Measurements from ENCODE around the gene SYNE1. TPM values are rescaled to one million over a fixed set of nuclear protein-coding genes. Genes with fewer than 3 reads are reported as not detected.
A peak's percentile ranks its signal among the peaks of the same experiment; 100 is the strongest.

SYNE1 gene
- polyA plus RNA-seq, 1 experiment: 35.7 TPM

- no peak for DNase-seq (ENCODE audit: low read depth, low spot score)
- Histone ChIP-seq H3K4me3 (ENCODE audit: low read depth, low read length) (no peak overlapping the region), H3K27ac (ENCODE audit: low read depth, low read length) (no peak overlapping the region), H3K9me3 (ENCODE audit: control insufficient read depth, insufficient read depth, low read length) (no peaks in the 10 kb centered on the region), H3K27me3 (ENCODE audit: control insufficient read depth, insufficient read depth, low read length) (no peaks in the 10 kb centered on the region)
- no peak for TF ChIP-seq CTCF (IDR thresholded peaks at IDR 0.05; ENCODE audit: low read depth, low read length)
- CTCF ChIA-PET: no interaction called here
- POLR2A ChIA-PET: no interaction called here
Measured at GRCh38 chr6:152290693-152291092, 346.5 kb downstream of the SYNE1 start.

GRCh38 chr6:152277826-152278329 lies 359.3 kb downstream of the SYNE1 start:
- Histone ChIP-seq H3K27me3 (ENCODE audit: control insufficient read depth, insufficient read depth, low read length) (no peaks in the 10 kb centered on the region), H3K27ac (ENCODE audit: low read depth, low read length) (no peak overlapping the region), H3K9me3 (ENCODE audit: control insufficient read depth, insufficient read depth, low read length) (no peaks in the 10 kb centered on the region), H3K4me3 (ENCODE audit: low read depth, low read length) (no peak overlapping the region)
- POLR2A ChIA-PET: no interaction called here
- no peak for DNase-seq (ENCODE audit: low read depth, low spot score)
- CTCF ChIA-PET: interaction anchor here (1.3 to 2.3 kb wide), 3 partner anchors 10 to 512 kb away, joined by 4 to 12 read pairs (median 8); no protein-coding TSS in a partner anchor
- TF ChIP-seq CTCF (IDR thresholded peaks at IDR 0.05; ENCODE audit: low read depth, low read length): no peak

- ChIA-PET CTCF (interaction anchor here (0.5 to 0.8 kb wide), 3 partner anchors 29 to 572 kb away, joined by 3 to 4 read pairs (median 3); no protein-coding TSS in a partner anchor), POLR2A (no interaction called here)
- H3K27ac ChIP-seq (ENCODE audit: low read depth, low read length): peak overlapping the region; percentile 41
- no peak for TF ChIP-seq CTCF (IDR thresholded peaks at IDR 0.05; ENCODE audit: low read depth, low read length)
- no peaks in the 10 kb centered on the region for H3K27me3 ChIP-seq (ENCODE audit: control insufficient read depth, insufficient read depth, low read length)
- no peak for DNase-seq (ENCODE audit: low read depth, low spot score)
- no peak overlapping the region for H3K4me3 ChIP-seq (ENCODE audit: low read depth, low read length)
- H3K9me3 ChIP-seq (ENCODE audit: control insufficient read depth, insufficient read depth, low read length): no peaks in the 10 kb centered on the region
Measured at GRCh38 chr6:152273638-152274037, 363.5 kb downstream of the SYNE1 start.

- no peak for TF ChIP-seq CTCF (IDR thresholded peaks at IDR 0.05; ENCODE audit: low read depth, low read length)
- no peak overlapping the region for H3K27ac ChIP-seq (ENCODE audit: low read depth, low read length)
- no peaks in the 10 kb centered on the region for H3K9me3 ChIP-seq (ENCODE audit: control insufficient read depth, insufficient read depth, low read length)
- POLR2A ChIA-PET: no interaction called here
- DNase-seq (ENCODE audit: low read depth, low spot score): no peak
- no peak overlapping the region for H3K4me3 ChIP-seq (ENCODE audit: low read depth, low read length)
- CTCF ChIA-PET: interaction anchor here (3.4 kb wide), 1 partner anchor 508 kb away, joined by 19 read pairs; no protein-coding TSS in a partner anchor
- no peaks in the 10 kb centered on the region for H3K27me3 ChIP-seq (ENCODE audit: control insufficient read depth, insufficient read depth, low read length)
Measured at GRCh38 chr6:152273002-152273401, 364.2 kb downstream of the SYNE1 start.

- no peak for DNase-seq (ENCODE audit: low read depth, low spot score)
- H3K27ac ChIP-seq (ENCODE audit: low read depth, low read length): no peak overlapping the region
- H3K27me3 ChIP-seq (ENCODE audit: control insufficient read depth, insufficient read depth, low read length): no peaks in the 10 kb centered on the region
- CTCF ChIA-PET: interaction anchor here (3.4 kb wide), 1 partner anchor 507 kb away, joined by 19 read pairs; no protein-coding TSS in a partner anchor
- H3K4me3 ChIP-seq (ENCODE audit: low read depth, low read length): no peak overlapping the region
- H3K9me3 ChIP-seq (ENCODE audit: control insufficient read depth, insufficient read depth, low read length): no peaks in the 10 kb centered on the region
- no peak for TF ChIP-seq CTCF (IDR thresholded peaks at IDR 0.05; ENCODE audit: low read depth, low read length)
- POLR2A ChIA-PET: no interaction called here
Measured at GRCh38 chr6:152272486-152272885, 364.7 kb downstream of the SYNE1 start.
